Endothelial cell of umbilical vein (primary cell): Measurements from ENCODE around the gene C9orf72. TPM values are rescaled to one million over a fixed set of nuclear protein-coding genes. Genes with fewer than 3 reads are reported as not detected.

Experiments used
- BruUV-seq: library from RNA; stranded (reverse); fragments of 400-500 nt; replicated peaks from 2 replicates; lab custom pipeline; 2021; lab: Mats Ljungman, UMichigan
- CTCF ChIA-PET: fragments of 300-600, 350-600 bp; sonication (Branson Sonifier 250); formaldehyde crosslinking; loops from one replicate; lab custom pipeline; 2021; ENCODE audit warnings: antibody characterized with exemption, inconsistent platforms; lab: Charles Lee
- POLR2A ChIA-PET: fragments of 300-600, 350-600 bp; sonication (Branson Sonifier 250); formaldehyde crosslinking; loops from one replicate; lab custom pipeline; 2021; ENCODE audit warnings: antibody characterized with exemption, inconsistent platforms; lab: Charles Lee
- DNase-seq: peaks from one replicate; pipeline ENCODE4 v3.0.0-alpha.2; 2011; ENCODE audit warnings: low read depth, low spot score
- FAIRE-seq: peaks from 2 replicates; lab custom pipeline; 2011; peaks lifted over from hg19 to GRCh38; lab: Jason Lieb, UNC
- H2AFZ ChIP-seq: 2 replicates; pipeline ENCODE4 v1.6.0; 2012; ENCODE audit warnings: low read depth, low read length, control low read depth, inconsistent platforms
- H3K27ac ChIP-seq: 2 replicates; pipeline ENCODE4 v1.5.1; 2011; ENCODE audit warnings: low read depth, mild to moderate bottlenecking, control low read depth, low read length, moderate library complexity; ENCODE audit not compliant: insufficient read depth
- H3K27me3 ChIP-seq, 2 experiments: 2 replicates each; pipeline versions ENCODE4 v1.6.0 to v1.6.1; 2011; ENCODE audit warnings: low read length in 2 of 2, mixed read lengths in 1 of 2; ENCODE audit not compliant: control insufficient read depth in 2 of 2, insufficient read depth in 2 of 2
- H3K36me3 ChIP-seq, 2 experiments: 2 replicates in 1 of 2; 3 replicates in 1 of 2; pipeline ENCODE4 v1.5.1; 2011; ENCODE audit warnings: low read length in 2 of 2, mild to moderate bottlenecking in 1 of 2, moderate library complexity in 1 of 2; ENCODE audit not compliant: control insufficient read depth in 2 of 2, insufficient read depth in 2 of 2; ENCODE audit errors: extremely low read depth in 1 of 2
- H3K4me1 ChIP-seq: 3 replicates; pipeline ENCODE4 v1.5.1; 2011; ENCODE audit warnings: mild to moderate bottlenecking, low read length; ENCODE audit not compliant: control insufficient read depth, insufficient read depth; ENCODE audit errors: extremely low read depth
- H3K4me2 ChIP-seq: 2 replicates; pipeline ENCODE4 v1.6.1; 2011; ENCODE audit warnings: low read length, control low read depth, mixed read lengths; ENCODE audit not compliant: insufficient read depth
- H3K4me3 ChIP-seq, 3 experiments: fragments of 200-600 bp in 1 of 3; sonication (generic), shearing (Covaris generic) in 1 of 3; replicated peaks in 1 of 3; 2 replicates each; pipeline ENCODE4 v1.5.1; 2011 to 2016; ENCODE audit warnings: control low read depth in 3 of 3, low read length in 3 of 3, mild to moderate bottlenecking in 2 of 3, inconsistent platforms in 1 of 3, low read depth in 1 of 3, moderate library complexity in 1 of 3; ENCODE audit not compliant: insufficient read depth in 1 of 3
- H3K79me2 ChIP-seq: 2 replicates; pipeline ENCODE4 v1.6.0; 2012; ENCODE audit warnings: low read length, inconsistent platforms; ENCODE audit not compliant: control insufficient read depth, insufficient read depth
- H3K9ac ChIP-seq: replicated peaks from 2 replicates; pipeline ENCODE3; 2011; ENCODE audit warnings: low read length, control low read depth; ENCODE audit not compliant: insufficient read depth; ENCODE audit errors: extremely low read depth
- H3K9me1 ChIP-seq: replicated peaks from 3 replicates; pipeline ENCODE4 v1.6.0; 2011; ENCODE audit warnings: mild to moderate bottlenecking, low read length; ENCODE audit not compliant: control insufficient read depth, insufficient read depth; ENCODE audit errors: extremely low read depth
- H3K9me3 ChIP-seq: replicated peaks from 2 replicates; pipeline ENCODE4 v1.5.1; 2012; ENCODE audit warnings: low read length, inconsistent platforms; ENCODE audit not compliant: control insufficient read depth, insufficient read depth
- H4K20me1 ChIP-seq: replicated peaks from 2 replicates; pipeline ENCODE3; 2011; ENCODE audit warnings: mild to moderate bottlenecking, low read length; ENCODE audit not compliant: control insufficient read depth, insufficient read depth; ENCODE audit errors: extremely low read depth
- CTCF ChIP-seq, 2 donors: IDR thresholded peaks; 1 replicate in 1 of 2; 2 replicates in 1 of 2; pipeline ENCODE4 v1.5.1; 2011; ENCODE audit warnings: low read length in 2 of 2, mild to moderate bottlenecking in 2 of 2, moderate library complexity in 2 of 2, control low read depth in 1 of 2, inconsistent platforms in 1 of 2, low read depth in 1 of 2; ENCODE audit not compliant: insufficient read depth in 1 of 2; ENCODE audit errors: extremely low read depth in 1 of 2
- EZH2 ChIP-seq: IDR thresholded peaks from 2 replicates; pipeline ENCODE4 v1.6.1; 2012; ENCODE audit warnings: borderline replicate concordance, low read depth, mild to moderate bottlenecking, moderate library complexity, low read length, inconsistent platforms; ENCODE audit not compliant: severe bottlenecking
- GATA2 ChIP-seq: IDR thresholded peaks from 2 replicates; pipeline ENCODE4 v1.7.0; 2011; ENCODE audit warnings: low read depth, mild to moderate bottlenecking, moderate library complexity, mixed read lengths, low read length; ENCODE audit not compliant: insufficient read length, insufficient read depth
- dilution Hi-C: fragments of 300-500 bp; cut with MboI; formaldehyde crosslinking; loops from one replicate; pipeline ENCODE4 v1.15.0; 2019; ENCODE audit warnings: low sequenced_read_pairs; ENCODE audit not compliant: extremely low pct_ligation_motif_present
- intact Hi-C: fragments of 100-400 bp; cut with micrococcal nuclease; formaldehyde crosslinking; loops from one replicate; pipeline ENCODE4 v1.10.0; 2022
- polyA plus RNA-seq, 4 experiments: library from polyadenylated mRNA; depleted of rRNA in 3 of 4; stranded (reverse) in 3 of 4; unstranded in 1 of 4; fragments of >200 nt; gene quantifications; 2 replicates each; pipeline versions ENCODE4 v1.2.1 to v1.2.3, GENCODE V29; 2011 to 2012; ENCODE audit warnings: missing spikeins in 1 of 4
- total RNA-seq: library from RNA; stranded (reverse); gene quantifications from 2 replicates; pipeline ENCODE4 v1.2.3, GENCODE V29; 2021
- TF ChIP-seq, protein P1 (sequence below): IDR thresholded peaks from 2 replicates; pipeline ENCODE4 v1.6.1; 2011; ENCODE audit not compliant: insufficient read depth, insufficient read length

C9orf72 gene
- total and polyA plus RNA-seq, 2 donors (not counting 3 experiments of a cell fraction or from before 2014, with no cell fraction given), result 2.7 to 7.3 TPM

GRCh38 chr9:27529316-27530278 lies 43.7 kb downstream of the C9orf72 start, which contains the start of gene MOB3B:
TSS of gene MOB3B (minus strand) at chr9:27529814. CDS start at chr9:27455550, 74,264 bp downstream.
- Histone ChIP-seq H3K27me3 (peaks cover 19 to 35% of the 10 kb centered on the region in 2 experiments), H2AFZ (peak within 1 kb of the TSS; percentile 70), H3K4me1 (peaks cover 9% of the 10 kb centered on the region), H3K79me2 (no peaks in the 10 kb centered on the region), H3K9ac (peak within 1 kb of the TSS; percentile 19), H4K20me1 (no peaks in the 10 kb centered on the region), H3K9me3 (no peaks in the 10 kb centered on the region), H3K4me3 (peak within 1 kb of the TSS; percentile 32 to 44 (median 32)), H3K9me1 (no peaks in the 10 kb centered on the region), H3K36me3 (no peaks in the 10 kb centered on the region), H3K27ac (no peak within 1 kb of the TSS), H3K4me2 (peak within 1 kb of the TSS; percentile 83)
- dilution Hi-C loops (no loop called here), intact Hi-C loops (loop anchor here (1.0 kb wide), 3 partner anchors 19 to 196 kb away; no protein-coding TSS in a partner anchor)
- BruUV-seq, result no TSS peak
- ChIA-PET POLR2A (no interaction called here), CTCF (interaction anchor here (0.7 to 4.6 kb wide), 18 partner anchors 10 to 221 kb away, joined by 3 to 114 read pairs (median 4); partner anchors contain the start of gene C9orf72)
- TF ChIP-seq GATA2 (no peak), EZH2 (peak; percentile 36), CTCF (IDR thresholded peaks at IDR 0.05; ENCODE audit: extremely low read depth in 1 of 2, insufficient read depth in 1 of 2, low read depth in 1 of 2, low read length in 2 of 2) (peak; percentile 84 to 90)
- TF ChIP-seq, protein P1, sequence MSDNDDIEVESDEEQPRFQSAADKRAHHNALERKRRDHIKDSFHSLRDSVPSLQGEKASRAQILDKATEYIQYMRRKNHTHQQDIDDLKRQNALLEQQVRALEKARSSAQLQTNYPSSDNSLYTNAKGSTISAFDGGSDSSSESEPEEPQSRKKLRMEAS, result no peak
- FAIRE-seq (no peak), DNase-seq (peak; percentile 60)
